HCT116 (cell line): Measurements from ENCODE around the gene PTGR3.

ENCODE experiments used
- CTCF ChIP-seq, 3 experiments: fragments of 200-600 bp in 1 of 3; sonication (generic) in 1 of 3; IDR thresholded peaks in 2 of 3; conservative IDR thresholded peaks in 1 of 3; 2 replicates each; pipeline ENCODE4 v1.5.1; 2012 to 2017; ENCODE audit warnings: low read depth in 2 of 3, low read length in 2 of 3, antibody characterized with exemption in 1 of 3, borderline replicate concordance in 1 of 3, control low read depth in 1 of 3, mild to moderate bottlenecking in 1 of 3, mixed read lengths in 1 of 3, mixed run types in 1 of 3, moderate library complexity in 1 of 3; ENCODE audit not compliant: insufficient read depth in 1 of 3
- POLR2A ChIP-seq: IDR thresholded peaks from 2 replicates; pipeline ENCODE4 v1.7.0; 2011; ENCODE audit warnings: borderline replicate concordance; ENCODE audit not compliant: insufficient read depth, insufficient read length; ENCODE audit errors: extremely low read depth
- POLR2AphosphoS5 ChIP-seq: IDR thresholded peaks from 2 replicates; pipeline ENCODE4 v1.6.1; 2011; ENCODE audit warnings: mild to moderate bottlenecking, low read depth, low read length, moderate library complexity
- TF ChIP-seq, protein P1 (sequence below): IDR thresholded peaks from 2 replicates; pipeline ENCODE4 v1.6.1; 2011; ENCODE audit warnings: mild to moderate bottlenecking, low read length, moderate library complexity; ENCODE audit not compliant: insufficient replicate concordance; ENCODE audit errors: extremely low read depth

GRCh38 chr18:75238786-75239185 is 29.8 kb upstream of the PTGR3 start:
- TF ChIP-seq POLR2A = no peak
- TF ChIP-seq CTCF (IDR thresholded peaks at IDR 0.05 in 2 of 3, conservative IDR thresholded peaks at IDR 0.05 in 1 of 3; ENCODE audit: borderline replicate concordance in 1 of 3, insufficient read depth in 1 of 3, low read depth in 2 of 3, low read length in 2 of 3) = no peak
- TF ChIP-seq, protein P1, sequence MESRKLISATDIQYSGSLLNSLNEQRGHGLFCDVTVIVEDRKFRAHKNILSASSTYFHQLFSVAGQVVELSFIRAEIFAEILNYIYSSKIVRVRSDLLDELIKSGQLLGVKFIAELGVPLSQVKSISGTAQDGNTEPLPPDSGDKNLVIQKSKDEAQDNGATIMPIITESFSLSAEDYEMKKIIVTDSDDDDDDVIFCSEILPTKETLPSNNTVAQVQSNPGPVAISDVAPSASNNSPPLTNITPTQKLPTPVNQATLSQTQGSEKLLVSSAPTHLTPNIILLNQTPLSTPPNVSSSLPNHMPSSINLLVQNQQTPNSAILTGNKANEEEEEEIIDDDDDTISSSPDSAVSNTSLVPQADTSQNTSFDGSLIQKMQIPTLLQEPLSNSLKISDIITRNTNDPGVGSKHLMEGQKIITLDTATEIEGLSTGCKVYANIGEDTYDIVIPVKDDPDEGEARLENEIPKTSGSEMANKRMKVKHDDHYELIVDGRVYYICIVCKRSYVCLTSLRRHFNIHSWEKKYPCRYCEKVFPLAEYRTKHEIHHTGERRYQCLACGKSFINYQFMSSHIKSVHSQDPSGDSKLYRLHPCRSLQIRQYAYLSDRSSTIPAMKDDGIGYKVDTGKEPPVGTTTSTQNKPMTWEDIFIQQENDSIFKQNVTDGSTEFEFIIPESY = no peak
- no peak for TF ChIP-seq POLR2AphosphoS5
